Activated CD8-positive, alpha-beta memory T cell treated with anti-CD3 and anti-CD28 coated beads, Interleukin-2, amount 50 U/mL, for 1 hour (primary cell): ENCODE results near the gene CABP4.
"Not testable (repeated sequence)": the region's sequence is repeated elsewhere in the genome, so short reads cannot be mapped to it uniquely, and the experiment has no call there.

Experiments used
- DNase-seq: peaks from one replicate; pipeline ENCODE4 v3.0.0-alpha.2; 2020; ENCODE audit errors: extremely low read depth

The CABP4 gene

DNA sequence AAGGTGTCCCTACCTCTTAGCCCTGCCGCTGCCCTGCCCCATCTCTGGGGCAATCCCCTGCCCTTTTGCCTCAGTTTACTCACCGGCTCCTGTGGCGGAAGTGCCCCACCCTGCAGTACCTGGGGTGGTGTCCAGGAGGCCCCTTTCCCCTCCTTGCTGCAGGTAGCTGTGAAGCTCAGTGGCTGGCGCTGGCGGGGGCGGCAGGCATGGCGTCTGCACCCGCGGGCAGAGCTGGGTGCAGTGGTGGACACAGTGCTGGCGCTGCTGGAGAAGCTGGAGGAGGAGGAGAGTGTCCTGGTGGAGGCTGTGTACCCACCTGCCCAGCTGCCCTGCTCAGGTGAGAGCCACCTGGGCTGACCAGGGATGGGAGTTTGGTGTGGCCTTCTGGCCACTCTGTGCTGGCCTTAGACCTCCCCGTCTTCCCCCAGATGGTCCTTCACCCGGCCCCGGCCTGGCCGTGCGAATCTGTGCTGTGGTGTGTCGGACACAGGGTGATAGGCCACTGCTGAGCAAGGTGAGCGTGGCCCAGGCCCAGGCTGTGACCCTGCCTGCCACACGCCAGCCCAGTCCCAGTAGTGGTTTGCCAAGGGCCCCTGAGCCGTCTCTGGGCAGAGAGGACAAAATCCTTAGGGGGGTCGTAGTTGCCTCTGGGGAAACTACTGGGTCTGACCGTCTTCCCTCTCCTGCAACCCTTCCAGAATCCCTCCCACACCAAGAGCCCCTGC, 35.7 kb upstream of the CABP4 start:
- DNase-seq = no peak

DNA sequence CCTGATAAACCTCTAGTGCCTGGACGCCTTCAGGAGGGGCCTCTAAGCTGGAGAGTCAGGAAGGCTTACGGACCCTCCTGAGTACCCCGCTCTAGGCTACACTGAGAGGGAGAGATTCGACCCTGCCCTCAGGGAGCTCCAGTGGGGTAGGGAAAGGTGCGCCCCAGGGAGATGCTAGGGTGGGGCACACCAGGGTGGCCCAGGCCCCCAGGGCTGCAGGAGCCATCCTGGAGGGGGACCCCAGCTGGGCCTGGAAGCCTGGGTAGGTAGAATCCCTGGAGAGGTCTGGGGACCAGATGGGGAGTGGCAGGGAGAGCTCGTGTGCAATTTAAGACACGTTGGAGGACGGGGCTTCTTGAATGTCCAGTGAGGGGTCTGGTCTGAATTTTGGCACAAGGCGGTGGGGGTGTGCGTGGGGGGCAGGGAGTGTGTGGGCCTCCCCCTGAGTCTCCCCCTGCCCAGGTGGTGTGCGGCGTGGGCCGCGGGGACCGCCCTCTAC, 35.0 kb upstream of the CABP4 start:
- DNase-seq = no peak

DNA sequence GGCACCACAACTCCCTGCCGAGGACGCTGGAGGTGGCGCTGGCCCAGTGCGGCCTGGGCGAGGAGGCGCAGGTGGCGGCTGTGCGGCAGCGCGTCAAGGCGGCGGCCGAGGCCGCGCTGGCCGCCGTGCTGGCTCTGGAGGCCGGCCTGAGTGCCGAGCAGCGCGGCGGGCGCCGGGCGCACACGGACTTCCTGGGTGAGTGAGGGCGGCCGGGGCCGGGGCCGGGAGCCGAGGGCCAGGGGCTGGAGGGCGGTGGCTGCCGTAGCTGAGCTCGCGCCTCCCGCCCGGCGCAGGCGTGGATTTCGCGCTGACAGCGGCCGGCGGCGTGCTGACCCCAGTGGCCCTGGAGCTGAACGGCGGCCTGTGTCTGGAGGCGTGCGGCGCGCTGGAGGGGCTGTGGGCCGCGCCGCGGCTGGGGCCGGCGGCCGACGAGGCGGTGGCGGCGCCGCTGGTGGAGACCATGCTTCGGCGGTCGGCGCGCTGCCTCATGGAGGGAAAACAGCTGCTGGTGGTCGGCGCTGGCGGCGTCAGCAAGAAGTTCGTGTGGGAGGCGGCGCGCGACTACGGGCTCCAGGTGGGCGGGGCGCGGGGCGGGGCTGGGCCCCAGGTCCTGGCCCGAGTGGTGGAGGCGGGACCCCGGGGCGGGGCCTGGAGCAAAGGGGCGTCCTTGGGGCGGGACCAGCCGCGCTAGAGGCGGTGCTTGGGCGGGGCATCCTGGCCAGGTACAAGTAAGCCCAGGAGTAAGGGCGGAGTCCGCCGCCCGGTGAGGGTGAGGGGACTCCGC, 34.3 kb upstream of the CABP4 start:
- peak; percentile 90 for DNase-seq

DNA sequence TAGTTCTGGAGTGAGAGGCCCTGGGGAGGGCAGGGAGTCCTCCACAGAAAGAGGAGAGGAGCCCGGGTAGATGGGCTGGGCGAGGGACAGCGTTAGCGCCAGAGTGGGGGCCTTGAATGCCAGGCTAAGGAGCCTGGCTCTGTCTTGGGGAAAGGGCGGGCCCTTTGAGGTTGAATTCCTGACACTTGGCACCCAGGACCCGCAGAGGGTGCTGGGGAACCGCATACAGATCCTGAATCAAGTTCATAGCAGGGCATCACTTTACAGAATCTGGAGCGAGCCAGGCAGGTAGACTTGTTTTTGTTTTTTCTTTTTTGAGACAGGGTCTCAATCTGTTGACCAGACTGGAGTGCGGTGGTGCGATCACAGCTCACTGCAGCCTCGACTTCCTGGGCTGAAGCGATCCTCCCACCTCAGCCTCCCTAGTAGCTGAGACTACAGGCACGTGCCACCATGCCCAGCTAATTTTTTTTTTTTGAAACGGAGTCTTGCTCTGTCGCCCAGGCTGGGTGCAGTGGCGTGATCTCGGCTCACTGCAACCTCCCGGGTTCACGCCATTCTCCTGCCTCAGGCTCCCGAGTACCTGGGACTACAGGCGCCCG, 33.6 kb upstream of the CABP4 start:
- no peak for DNase-seq

GRCh38 chr11:67422891-67423290, 32.3 kb upstream of the CABP4 start:
- DNase-seq = no peak

DNA sequence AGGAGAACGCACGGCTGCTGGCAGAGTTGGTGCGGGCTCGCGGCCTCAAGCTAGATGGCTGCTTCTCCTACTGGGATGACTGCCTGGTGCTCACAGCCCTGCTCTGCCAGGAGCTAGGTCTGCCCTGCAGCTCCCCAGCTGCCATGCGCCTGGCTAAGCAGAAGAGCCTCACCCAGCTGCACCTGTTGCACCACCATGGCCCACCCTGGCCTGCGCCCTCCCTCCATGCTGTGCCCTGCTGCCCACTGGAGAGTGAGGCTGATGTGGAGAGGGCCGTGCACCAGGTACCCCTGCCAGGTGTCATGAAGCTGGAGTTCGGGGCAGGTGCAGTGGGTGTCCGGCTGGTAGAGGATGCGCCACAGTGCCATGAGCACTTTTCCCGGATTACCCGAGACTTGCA, 31.7 kb upstream of the CABP4 start:
- DNase-seq = no peak

GRCh38 chr11:67423891-67424613, 31.1 kb upstream of the CABP4 start:
- no peak for DNase-seq

- DNase-seq = not testable (repeated sequence)
Observed at GRCh38 chr11:67427364-67427859, 27.7 kb upstream of the CABP4 start.

DNA sequence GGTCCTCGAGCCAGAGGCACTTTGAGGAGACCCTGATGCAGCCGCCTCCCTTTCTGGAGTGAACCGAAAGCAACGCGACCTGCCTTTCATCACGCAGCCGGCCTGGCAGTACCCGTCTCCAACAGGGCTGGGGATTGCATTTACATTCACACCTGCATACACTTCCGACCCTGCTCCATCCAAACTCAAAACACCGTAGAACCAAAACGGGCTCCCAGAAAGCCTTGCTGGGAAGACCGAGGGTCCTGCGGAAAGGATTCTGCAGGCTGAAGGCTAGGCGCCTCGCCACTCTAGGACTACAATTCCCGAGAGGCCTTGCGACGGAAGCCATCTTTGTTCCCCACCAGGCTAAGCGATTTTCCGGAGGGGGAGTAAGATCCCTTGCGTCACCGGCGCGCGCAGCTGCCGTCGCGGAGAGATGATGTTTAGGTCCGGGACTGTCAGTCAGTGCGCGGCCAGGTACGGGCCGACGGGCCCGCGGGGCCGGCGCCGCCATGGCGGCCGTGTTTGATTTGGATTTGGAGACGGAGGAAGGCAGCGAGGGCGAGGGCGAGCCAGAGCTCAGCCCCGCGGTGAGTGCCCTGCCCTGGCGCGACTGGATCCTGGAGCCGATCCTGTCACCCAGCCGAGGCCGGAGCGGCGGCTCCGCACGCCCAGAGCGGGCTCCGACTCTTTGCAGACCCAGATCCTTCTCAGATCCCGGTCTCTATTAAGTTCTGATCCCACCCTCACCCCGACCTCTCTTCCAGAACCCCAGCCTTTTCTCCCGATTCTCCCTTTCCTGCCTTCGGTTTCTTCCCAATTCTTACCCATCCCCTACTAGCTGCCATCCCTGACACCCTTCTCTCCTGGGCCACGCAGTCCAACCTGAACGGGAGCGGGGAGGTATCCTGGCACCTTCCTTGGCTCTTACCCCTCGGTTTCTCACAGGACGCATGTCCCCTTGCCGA, 26.8 kb upstream of the CABP4 start, which contains the start of gene RPS6KB2:
RPS6KB2 (plus strand) TSS at position 443 of the 950 bp plus-strand sequence; CDS start at position 495, 52 bp downstream.
- DNase-seq = peak; percentile 93

DNA sequence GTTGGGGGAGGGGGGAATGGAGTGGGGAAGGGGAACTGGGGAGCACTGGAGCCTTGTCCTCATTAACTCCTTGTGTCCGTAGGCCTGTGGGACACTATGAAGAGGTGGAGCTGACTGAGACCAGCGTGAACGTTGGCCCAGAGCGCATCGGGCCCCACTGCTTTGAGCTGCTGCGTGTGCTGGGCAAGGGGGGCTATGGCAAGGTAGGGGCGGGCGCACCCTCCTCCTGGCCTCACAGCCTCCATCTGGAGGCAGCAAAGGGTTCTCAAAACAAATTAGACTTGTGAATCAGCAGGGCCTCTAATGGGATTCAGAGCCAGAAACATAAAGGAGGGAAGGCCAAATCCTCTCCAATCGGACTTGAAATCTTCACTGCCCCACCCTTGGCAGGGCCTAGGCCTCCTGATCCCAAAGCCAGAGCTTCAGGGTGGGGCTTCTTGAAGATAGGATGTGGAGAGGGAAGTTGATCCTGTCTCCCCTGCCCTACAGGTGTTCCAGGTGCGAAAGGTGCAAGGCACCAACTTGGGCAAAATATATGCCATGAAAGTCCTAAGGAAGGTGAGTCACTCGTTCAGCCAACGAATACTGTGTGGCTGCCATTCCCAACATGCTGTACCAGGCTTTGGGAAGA, 26.0 kb upstream of the CABP4 start:
- no peak for DNase-seq

DNA sequence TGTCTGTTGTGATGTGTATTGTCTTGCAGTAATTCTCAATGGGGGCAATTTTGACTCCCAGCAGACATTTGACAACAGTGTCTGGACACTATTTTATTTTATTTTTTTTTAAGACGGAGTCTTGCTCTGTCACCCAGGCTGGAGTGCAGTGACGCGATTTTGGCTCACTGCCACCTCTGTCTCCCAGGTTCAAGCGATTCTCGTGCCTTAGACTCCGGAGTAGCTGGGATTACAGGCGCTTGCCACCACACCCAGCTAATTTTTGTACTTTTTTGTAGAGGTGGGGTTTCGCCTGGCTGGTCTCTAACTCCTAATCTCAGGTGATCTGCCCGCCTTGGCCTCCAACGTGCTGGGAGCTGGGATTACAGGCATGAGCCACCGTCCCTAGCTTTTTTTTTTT, 25.4 kb upstream of the CABP4 start:
- DNase-seq = no peak

- DNase-seq = no peak
Observed at GRCh38 chr11:67431346-67432249, 23.6 kb upstream of the CABP4 start.

DNA sequence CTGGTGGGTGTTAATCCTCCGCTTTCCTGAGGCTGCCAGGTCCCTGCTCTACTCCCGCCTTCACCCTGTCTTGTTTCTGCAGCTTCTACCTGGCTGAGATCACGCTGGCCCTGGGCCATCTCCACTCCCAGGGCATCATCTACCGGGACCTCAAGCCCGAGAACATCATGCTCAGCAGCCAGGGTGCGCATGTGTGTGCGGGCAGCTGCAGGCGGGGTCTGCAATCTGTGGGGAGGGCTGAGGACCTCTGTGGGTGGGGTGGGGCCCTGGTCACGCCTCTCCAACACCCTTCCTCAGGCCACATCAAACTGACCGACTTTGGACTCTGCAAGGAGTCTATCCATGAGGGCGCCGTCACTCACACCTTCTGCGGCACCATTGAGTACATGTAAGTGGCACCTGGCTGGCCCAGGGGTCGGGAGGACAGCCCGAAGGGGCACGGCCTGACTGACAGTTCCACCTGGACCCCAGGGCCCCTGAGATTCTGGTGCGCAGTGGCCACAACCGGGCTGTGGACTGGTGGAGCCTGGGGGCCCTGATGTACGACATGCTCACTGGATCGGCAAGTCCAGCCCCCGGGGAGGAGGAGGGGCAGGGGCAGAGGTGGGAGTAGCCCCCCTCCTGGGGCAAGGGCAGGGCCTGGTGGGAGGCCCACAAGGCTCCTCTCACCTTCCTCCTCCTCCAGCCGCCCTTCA, 22.4 kb upstream of the CABP4 start:
- no peak for DNase-seq

DNA sequence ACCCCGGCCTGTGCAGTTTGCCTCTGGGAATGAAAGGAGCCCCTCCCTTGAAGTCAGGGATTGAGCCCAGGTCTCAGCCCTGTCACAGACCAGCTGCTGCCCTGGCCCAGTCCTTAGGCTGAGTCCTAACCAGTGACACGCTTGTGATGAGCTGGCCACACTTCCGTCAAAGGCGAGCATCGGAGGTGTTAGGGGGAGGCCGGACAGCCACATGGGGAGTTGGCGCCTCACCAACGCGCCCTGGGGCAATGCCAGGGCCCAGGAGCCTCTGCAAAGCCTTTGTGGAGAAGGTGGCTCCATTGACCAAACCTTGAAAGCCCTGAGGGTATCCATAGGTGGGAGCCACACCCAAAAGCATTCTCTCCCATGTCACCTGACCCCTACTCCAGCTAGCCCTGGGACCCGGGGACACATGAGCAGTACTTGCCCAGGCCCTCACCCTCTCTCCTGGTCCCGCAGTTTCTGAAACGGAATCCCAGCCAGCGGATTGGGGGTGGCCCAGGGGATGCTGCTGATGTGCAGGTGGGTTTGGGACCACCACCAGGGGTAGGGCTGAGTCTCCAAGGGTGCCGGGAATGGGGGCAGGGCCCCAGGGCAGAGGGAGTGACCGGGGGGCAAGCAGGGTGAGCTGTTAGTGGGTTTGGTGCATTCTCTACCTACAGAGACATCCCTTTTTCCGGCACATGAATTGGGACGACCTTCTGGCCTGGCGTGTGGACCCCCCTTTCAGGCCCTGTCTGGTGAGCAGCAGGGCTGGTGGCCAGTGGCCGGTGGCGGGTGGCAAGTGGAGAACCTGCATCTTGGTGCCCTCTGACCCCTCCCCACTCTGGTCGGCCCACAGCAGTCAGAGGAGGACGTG, 21.4 kb upstream of the CABP4 start:
- no peak for DNase-seq

DNA sequence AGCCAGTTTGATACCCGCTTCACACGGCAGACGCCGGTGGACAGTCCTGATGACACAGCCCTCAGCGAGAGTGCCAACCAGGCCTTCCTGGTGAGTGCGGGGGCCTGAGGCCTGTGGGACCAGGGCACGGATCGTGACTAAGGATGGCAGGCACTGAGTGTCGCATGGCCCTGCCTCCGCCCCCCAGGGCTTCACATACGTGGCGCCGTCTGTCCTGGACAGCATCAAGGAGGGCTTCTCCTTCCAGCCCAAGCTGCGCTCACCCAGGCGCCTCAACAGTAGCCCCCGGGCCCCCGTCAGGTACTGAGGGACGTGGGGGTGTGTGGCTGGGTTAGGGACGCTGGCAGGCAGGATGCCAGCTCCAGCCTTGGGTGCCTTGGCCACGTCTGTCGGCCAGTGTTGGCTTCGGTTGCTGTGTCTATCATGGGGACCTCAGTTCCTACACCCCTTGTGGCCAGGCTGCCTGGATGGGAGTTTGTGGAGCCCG, 20.7 kb upstream of the CABP4 start:
- no peak for DNase-seq

- no peak for DNase-seq
Observed at GRCh38 chr11:67435031-67435726, 20.0 kb upstream of the CABP4 start.
